ENCODE measurements around the gene DISP2.

DISP2 gene

GRCh38 chr15:40392986-40393948, 35.2 kb downstream of the DISP2 start:
- no peak for DNase-seq

GRCh38 chr15:40397688-40398412, 39.8 kb downstream of the DISP2 start:
- no peak for DNase-seq

GRCh38 chr15:40398413-40398873, 40.4 kb downstream of the DISP2 start:
- DNase-seq = no peak

GRCh38 chr15:40399370-40399769, 41.4 kb downstream of the DISP2 start:
- no peak for DNase-seq

GRCh38 chr15:40405501-40406381, 47.7 kb downstream of the DISP2 start, which contains the start of gene IVD:
IVD (plus strand) TSS chr15:40405795; CDS start chr15:40405828, 33 bp downstream.
- DNase-seq = peak; percentile 86

- no peak for DNase-seq
Observed at GRCh38 chr15:40407330-40407990, 49.4 kb downstream of the DISP2 start.

GRCh38 chr15:40409366-40409765, 51.3 kb downstream of the DISP2 start:
- DNase-seq = no peak

- no peak for DNase-seq
Observed at GRCh38 chr15:40410476-40410875, 52.5 kb downstream of the DISP2 start.

GRCh38 chr15:40412095-40412759, 54.2 kb downstream of the DISP2 start:
- DNase-seq = no peak

GRCh38 chr15:40413036-40413435, 55.0 kb downstream of the DISP2 start:
- DNase-seq = no peak

GRCh38 chr15:40414816-40415215, 56.8 kb downstream of the DISP2 start:
- DNase-seq = no peak

- DNase-seq = no peak
Observed at GRCh38 chr15:40415226-40415625, 57.2 kb downstream of the DISP2 start.

GRCh38 chr15:40416056-40416455, 58.0 kb downstream of the DISP2 start:
- DNase-seq = no peak

GRCh38 chr15:40418126-40418525, 60.1 kb downstream of the DISP2 start:
- DNase-seq = no peak

- DNase-seq = no peak
Observed at GRCh38 chr15:40420071-40420713, 62.2 kb downstream of the DISP2 start.

GRCh38 chr15:40420793-40421192, 62.8 kb downstream of the DISP2 start:
- no peak for DNase-seq

GRCh38 chr15:40421246-40422157, 63.5 kb downstream of the DISP2 start:
- DNase-seq = peak; percentile 87

- DNase-seq = no peak
Observed at GRCh38 chr15:40424483-40425115, 66.6 kb downstream of the DISP2 start.

- DNase-seq = no peak
Observed at GRCh38 chr15:40425681-40426080, 67.7 kb downstream of the DISP2 start.

Data from activated T-cell treated with anti-CD3 and anti-CD28 coated beads, Interleukin-2, amount 50 U/mL, for 1 hour (primary cell).